Left ventricle myocardium superior (tissue), 1 donor: Measurements from ENCODE around the gene ATMIN. TPM values are rescaled to one million over a fixed set of nuclear protein-coding genes. Genes with fewer than 3 reads are reported as not detected.

Source experiments
- ATAC-seq: fragments of 200-7000 bp; cut with Tn5 transposase; one replicate; pipeline ENCODE4 v1.9.1; 2020; ENCODE audit warnings: mild to moderate bottlenecking, moderate library complexity
- DNase-seq: peaks from one replicate; pipeline ENCODE4 v3.0.0-alpha.2; 2020
- intact Hi-C: fragments of 100-400 bp; cut with micrococcal nuclease; formaldehyde crosslinking; loops from one replicate; pipeline ENCODE4 v1.11.0; 2022
- total RNA-seq: library from RNA; stranded (reverse); fragmentation: NEBNext Ultra II Directional; extraction: Animal tissue kit (Norgen Biotek cat#: 25700); gene quantifications from one replicate; pipeline ENCODE4 v1.2.1, GENCODE V29; 2021
- donor health status: DM: no; HTN: yes; CAD: no; lungs with severe emphysema.

Gene ATMIN
- total RNA-seq, 1 donor from 2014 or later: 26.5 TPM

- no peak for ATAC-seq
- DNase-seq: no peak
- intact Hi-C loops: no loop called here
Measured at GRCh38 chr16:81053761-81054160, 18.1 kb downstream of the ATMIN start.

DNA sequence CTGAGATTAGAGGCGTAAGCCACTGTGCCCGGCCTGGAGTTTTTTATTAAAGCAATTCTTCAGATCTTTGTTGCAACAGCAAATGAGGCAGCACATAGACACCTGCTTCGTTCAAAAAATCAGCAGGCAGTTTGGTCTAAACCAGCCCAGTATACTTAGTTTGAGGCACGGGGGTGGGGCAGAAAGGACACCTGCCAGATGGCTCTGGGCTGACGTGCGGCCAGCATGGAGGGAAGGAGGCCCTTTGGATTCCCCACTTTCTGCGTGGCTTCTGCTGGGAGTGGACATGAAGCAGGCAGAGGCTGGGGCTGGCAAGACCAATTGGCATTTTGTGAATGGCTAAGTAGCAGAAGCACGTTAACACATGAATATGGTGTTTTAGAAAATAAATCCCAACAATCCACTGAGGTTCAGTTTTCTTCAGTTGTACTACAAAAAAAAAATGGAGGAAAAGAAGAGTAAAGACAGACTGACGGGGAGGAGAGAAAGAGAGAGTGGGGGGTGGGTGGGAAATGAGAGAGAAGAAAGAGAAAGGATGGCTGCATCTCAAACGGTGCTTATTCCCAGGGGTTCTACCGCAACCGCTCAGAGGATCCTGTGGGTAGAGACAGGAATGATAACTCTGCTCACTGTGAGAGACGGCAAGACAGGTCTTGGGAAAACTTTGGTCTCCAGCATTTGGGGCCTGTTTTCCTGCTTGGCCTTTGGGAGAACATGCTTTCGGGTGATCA lies 25.1 kb downstream of the ATMIN start:
- ATAC-seq (no peak), DNase-seq (no peak)
- intact Hi-C loops: no loop called here

DNA sequence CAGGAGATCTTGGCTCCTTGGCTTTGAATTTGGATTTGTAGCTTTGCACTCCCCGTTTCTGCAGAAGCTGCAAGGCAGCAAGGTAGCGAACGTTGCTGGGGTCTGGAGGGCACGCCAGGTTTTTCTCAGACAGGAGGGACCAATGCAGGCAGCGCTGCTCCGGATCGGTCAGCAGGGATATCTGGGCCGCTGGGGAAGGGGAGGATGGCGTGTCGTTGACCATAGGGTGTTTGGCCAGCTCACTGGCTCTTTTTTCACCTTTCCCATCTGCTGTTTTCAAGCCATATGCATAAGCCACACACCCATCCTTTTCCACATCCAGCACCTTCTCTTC lies 25.6 kb downstream of the ATMIN start:
- DNase-seq (no peak), ATAC-seq (no peak)
- intact Hi-C loops: no loop called here

DNA sequence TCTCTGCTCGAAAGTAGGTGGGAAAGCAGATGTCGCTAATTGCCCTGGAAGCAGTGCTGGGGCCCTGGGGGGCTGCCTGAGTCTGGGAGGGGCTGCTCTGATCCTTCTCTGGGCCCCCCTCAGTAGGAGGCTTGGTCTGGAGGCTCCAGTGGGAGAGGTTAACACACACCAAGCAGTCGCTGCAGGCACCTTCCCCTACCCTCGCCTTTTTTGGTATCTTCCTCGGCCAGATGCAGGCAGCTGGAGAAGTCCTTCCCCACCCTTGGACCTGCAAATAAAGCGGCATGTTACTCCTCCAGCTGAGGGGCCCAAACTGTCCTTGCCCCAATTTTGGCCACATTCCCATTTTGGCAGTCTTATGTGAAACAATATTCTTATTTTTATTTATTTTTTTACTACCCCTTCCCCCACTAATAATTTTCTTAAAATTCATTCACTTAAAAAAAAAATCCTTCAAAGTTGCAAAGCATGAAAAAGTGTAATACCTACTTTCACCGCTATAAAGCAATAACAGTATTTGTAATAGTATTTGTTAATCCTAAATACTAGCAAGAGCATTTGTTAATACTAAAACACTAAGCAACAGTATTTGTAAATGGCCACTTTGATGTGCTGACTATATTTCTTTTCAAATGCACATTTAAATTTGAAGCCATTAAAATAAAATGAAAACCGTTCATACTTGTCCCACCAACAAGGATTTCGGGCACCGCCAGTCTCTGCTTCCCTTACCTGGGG lies 26.4 kb downstream of the ATMIN start:
- no peak for DNase-seq
- ATAC-seq: no peak
- intact Hi-C loops: no loop called here

DNA sequence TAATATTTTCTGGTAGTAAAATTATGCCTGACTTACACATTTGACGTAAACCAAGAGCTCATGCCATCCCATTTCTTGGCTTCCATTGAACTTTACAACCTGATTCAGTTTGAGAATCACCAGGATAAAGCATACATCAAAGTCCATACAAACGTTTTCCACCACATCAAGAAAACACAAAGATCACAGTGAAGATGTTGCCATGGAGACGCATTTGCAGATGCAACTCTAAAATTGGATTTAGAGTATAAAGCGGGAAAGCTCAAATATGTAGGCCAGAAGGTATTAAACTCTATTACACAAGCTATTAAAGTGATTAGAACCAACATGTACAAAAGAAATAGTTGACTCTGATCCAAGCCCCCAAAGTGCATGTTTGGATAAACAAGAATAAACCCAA lies 31.0 kb downstream of the ATMIN start:
- intact Hi-C loops: no loop called here
- DNase-seq: no peak
- no peak for ATAC-seq

DNA sequence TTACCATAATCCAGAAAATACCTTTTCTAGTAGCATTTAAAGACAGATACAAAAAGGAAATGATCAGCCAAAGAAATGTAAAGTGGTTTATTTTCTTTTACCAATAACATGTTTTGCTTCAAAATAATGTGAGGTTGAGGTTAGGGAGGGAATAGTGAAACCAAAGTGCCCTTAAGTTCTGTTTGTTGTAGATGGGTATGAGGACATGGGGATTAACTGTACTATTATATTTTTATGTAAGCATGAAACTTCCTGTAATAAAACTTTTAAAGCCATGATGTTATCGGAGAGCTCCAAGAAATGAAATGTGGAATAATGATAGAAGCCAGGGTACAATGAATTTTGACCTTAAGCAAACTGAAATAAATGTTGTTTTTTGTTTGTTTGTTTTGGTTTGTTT lies 31.5 kb downstream of the ATMIN start:
- intact Hi-C loops: no loop called here
- ATAC-seq (no peak), DNase-seq (no peak)

DNA sequence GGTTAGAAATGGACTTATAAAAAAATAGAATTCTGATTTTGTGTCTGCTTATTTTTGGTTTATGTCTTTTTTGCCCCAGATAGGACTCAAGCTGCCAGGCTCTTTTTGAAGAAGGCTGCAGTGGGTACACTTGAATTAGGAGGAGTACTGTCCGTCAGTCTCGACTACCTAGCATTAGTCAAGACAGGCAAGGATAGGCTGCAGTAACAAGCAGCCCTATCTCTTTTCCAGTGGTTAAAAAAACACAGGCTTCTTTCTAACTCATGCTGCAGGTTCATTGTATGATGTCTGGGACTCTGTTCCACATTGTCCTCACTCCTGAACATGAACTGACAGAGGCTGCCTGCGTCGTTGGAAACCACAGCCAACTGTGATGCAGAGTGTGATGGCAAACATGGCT lies 33.4 kb downstream of the ATMIN start:
- DNase-seq: no peak
- ATAC-seq: no peak
- intact Hi-C loops: no loop called here

DNA sequence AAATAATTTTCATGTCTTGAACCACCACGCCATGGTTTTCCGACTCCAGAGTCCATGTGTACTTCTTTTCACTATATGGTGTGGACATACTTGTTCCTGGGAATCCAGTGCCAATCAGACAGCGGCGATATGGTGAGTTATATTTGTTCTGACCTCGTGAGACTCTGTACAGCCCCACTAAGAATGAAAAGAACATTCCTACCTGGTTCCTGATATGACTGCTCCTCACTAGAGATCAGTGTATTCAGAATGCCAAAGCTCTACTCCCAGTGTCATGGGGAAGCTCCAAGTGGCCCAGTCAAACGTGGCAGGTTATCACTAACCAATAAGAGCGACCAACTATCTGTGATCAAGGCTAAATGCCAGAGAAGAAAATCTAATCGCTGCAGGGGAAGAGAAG lies 35.3 kb downstream of the ATMIN start:
- intact Hi-C loops: no loop called here
- DNase-seq: no peak
- peak; percentile 71 for ATAC-seq

GRCh38 chr16:81071805-81072204 lies 36.2 kb downstream of the ATMIN start:
- DNase-seq (no peak), ATAC-seq (no peak)
- intact Hi-C loops: no loop called here

DNA sequence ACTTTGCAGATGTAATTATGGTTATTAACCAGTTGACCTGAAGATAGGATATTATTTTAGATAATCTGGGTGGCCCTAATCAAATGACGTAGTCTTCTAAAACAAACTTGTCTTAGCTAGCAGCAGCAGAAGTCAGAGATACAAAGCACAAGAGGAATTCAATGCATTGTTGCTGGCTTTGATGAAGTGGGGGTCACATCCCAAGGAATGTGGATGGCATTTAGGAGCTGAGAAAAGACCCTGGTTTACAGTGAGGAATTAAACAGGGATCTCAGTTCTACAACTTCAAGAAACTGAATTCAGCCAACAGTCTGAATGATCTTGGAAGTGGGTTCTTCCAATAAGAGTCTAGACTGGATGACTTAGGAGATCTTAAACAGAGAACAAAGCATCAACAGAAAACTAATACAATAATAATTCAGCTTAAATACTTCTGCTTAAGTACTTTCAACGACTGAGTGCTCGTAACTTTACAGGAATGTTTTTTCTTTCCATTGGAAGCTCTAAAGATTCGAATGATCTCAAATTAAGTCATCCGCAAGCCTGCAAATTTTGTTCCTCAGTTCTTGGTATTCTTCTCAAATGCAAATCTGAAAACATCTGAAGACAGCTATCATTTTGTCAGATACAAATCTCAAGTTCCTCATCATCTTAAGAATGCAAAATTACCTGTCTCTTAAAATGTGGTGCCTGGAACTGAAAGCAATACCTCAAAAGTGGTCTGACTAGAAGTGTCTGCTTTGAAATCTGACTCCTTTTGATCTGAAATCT lies 38.1 kb downstream of the ATMIN start:
- DNase-seq: no peak
- ATAC-seq: no peak
- intact Hi-C loops: no loop called here

GRCh38 chr16:81076566-81077075 lies 41.0 kb downstream of the ATMIN start:
- ATAC-seq (peak; percentile 95), DNase-seq (peak; percentile 92)
- intact Hi-C loops: loop anchor here (5.0 kb wide), 1 partner anchor 69 kb away; the partner anchor contains the start of genes CENPN and CMC2

DNA sequence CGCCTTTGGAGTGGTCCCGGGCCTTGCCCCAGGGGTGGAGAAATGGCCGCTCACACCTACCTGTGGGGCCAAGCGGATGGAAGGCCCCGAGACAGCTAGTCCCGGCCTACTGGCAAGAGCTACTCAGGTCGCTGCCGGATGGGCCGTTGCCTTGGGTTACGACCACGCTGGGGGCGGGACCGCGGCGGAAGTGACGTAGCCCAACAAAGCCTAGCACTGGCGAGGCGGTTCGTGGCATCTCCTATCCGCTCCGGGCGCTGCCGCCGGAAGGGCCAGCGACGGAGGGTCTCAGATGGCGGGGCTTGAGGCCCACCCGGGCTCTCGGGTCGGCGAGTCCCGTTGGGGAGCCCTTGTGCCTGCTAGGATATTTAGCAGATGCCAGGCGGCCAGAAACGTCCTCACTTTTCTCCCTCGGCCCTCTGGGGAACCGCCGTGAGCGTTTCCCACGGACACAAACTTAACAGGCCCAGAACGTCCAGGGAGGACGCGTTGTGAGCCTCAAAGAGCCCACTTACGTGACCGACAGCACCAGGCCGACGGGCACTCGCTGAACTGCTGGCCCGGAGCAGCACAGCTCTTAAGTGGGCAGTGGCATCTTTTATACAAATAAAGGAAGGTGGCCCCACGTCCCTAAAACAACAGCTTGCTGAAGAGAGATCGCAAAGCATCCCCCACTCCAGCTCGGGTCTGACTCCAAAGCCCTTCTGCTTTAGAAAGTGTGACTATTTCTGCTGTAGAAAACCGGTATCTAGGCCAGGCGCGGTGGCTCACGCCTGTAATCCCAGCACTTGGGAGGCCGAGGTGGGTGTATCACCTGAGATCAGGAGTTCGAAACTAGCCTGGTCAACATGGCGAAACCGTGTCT lies 41.7 kb downstream of the ATMIN start, which contains the start of gene C16orf46:
TSS of gene C16orf46 (minus strand) at position 163 of the 865 bp plus-strand sequence. CDS start 13,283 bp downstream, outside the sequence.
- peak; percentile 98 for DNase-seq
- intact Hi-C loops: loop anchor here (5.0 kb wide), 1 partner anchor 70 kb away; the partner anchor contains the start of genes CENPN and CMC2
- peak; percentile 99 for ATAC-seq

- ATAC-seq (no peak), DNase-seq (no peak)
- intact Hi-C loops: no loop called here
Measured at GRCh38 chr16:81080233-81080632, 44.6 kb downstream of the ATMIN start.

- DNase-seq (no peak), ATAC-seq (no peak)
- intact Hi-C loops: no loop called here
Measured at GRCh38 chr16:81081014-81081413, 45.4 kb downstream of the ATMIN start.

- ATAC-seq: no peak
- DNase-seq: no peak
- intact Hi-C loops: no loop called here
Measured at GRCh38 chr16:81088836-81089235, 53.2 kb downstream of the ATMIN start.

GRCh38 chr16:81094771-81095251 lies 59.2 kb downstream of the ATMIN start:
- DNase-seq (no peak), ATAC-seq (no peak)
- intact Hi-C loops: no loop called here

DNA sequence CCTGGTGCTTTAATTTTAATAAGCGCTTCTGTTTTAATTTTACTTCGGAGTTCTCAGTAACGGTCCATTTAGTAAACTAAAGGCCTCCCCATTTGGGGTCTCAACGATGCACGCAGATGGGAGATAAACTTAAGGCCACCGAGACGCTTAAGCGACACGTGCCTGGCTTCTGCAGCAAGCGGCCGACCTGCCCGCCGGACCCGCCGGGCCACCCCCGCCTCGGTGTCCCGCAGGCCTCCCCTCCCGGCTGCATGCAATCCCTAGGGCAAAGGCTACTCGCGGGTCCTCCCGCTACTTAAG lies 60.0 kb downstream of the ATMIN start:
- ATAC-seq (no peak), DNase-seq (no peak)
- intact Hi-C loops: no loop called here

DNA sequence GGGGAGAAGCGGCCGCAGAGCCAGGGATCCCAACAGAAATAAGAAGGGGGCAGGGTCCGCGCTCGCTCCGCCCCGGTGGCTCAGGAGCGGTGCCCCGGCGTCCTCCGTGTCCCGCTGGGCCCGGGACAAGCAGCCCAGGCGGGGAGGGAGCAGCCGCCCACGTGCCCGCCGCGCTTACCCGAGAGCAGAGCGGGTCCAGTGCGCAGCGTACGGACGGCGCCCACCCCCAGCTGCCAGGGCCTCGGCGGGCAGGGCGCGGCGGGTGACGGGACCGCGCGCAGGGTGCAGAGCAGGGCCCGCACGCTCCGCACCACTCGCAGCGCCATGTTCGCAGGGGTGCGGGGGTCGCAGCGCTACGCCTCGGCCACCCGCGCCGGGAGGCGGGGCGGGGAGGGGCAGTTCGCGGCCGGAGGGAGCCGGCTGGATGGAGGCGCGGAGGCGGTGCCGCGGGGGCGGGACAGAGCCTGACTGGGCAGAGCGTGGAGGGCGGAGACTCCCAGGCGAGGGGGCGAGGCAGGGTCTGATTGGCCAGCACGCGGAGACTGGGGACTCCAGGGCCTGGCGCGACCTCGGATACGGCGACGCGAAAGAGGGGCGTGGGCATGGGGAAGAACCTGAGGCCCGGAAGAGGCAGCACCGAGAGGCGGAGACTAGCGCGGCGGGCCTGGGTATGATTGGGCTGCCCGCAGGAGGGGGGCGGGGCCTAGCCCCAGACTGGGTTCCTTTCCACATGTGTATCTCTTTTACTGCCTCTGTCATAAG lies 60.5 kb downstream of the ATMIN start, which contains the start of gene GCSH:
TSS of gene GCSH (minus strand) at position 443 of the 762 bp plus-strand sequence. CDS start at position 326, 117 bp downstream.
- DNase-seq: peak; percentile 100
- ATAC-seq: peak; percentile 99
- intact Hi-C loops: no loop called here
